Anterior cingulate cortex (tissue), 58 donors: ENCODE data around the gene OR6B2.

Experiments used
- DNase-seq, 58 donors: peaks; one replicate each; lab custom pipeline; 2025; lab: John Stamatoyannopoulos, UW

OR6B2 gene

GRCh38 chr2:240043279-240043989, 13.2 kb upstream of the OR6B2 start:
- no peak for DNase-seq

DNA sequence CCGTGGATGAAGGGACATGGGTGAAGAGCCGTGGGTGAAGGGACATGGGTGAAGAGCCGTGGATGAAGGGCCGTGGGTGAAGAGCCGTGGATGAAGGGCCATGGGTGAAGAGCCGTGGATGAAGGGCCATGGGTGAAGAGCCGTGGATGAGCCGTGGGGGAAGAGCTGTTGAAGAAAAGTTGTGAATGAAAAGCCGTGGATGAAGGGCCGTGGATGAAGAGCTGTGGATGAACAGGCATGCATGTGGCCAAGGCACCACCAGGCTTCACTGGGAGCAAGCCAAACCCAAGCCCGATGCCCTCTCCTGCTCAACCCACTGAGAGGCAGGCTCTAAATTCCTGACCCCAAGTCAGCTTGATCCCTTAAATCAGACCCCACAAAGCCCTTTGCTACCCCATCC, 12.5 kb upstream of the OR6B2 start:
- DNase-seq = no peak

- DNase-seq = no peak
Observed at GRCh38 chr2:240041363-240041762, 11.1 kb upstream of the OR6B2 start.

DNA sequence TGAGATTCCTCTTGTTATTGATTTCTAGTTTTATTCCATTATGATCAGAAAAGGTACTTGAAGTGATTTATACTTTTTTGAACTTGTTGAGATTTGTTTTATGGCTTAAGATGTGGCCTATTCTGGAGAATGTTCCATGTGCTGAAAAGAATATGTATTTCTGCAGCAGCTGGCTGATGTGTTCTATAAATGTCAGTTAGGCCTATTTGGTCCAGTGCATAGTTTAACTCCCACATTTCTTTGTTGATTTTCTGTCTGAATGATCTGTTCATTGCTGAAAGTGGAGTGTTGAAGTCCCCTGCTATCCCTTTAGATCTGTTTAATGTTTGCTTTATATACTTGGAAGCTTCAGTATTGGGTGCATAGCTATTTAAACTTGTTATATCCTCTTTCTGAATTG, 7.1 kb upstream of the OR6B2 start:
- DNase-seq = no peak

GRCh38 chr2:240033330-240033678, 3.1 kb upstream of the OR6B2 start:
- DNase-seq = no peak

DNA sequence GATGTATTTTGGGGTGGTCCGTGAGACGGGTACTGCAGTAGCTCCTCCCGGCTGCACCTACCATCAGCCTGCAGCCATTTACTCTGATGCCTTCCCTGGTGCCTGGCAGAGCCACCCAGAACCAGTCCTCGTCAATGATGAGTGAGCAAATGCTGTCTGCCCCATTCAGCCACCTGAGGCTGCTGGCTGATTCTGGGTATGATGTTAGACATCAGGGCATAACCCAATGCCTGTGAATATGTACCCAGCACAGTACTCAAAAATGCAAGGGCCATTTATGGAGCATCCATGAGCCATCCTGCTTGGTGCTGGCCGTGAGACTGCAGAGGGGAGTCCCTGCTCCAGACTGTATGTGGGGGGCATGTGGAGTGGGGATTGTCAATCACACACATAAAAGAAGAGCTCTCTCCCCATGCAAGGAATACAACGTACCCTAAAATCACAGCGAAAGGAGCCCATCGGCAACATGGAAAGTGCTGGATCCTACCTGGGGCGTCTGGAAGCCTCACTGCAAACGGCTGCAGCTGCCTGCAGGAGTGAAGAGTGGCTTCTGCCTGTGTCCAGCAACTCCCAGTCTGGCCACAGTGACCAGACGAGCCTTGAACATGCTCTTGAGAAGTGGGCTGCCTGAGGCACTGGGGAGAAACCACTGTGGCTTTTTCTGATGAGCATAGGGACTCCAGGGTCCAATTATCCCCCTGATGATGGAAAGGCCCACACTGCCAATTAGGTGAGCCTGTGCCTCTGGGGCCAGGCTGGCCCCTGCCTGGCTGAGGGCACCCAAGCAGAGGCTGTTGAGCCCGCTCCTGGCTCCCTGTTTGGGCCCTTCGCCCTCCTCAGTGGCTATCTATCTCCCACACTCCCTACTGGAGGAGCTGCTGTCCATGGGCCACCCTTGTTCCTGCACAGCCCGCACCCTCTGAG, 2.4 kb upstream of the OR6B2 start:
- no peak for DNase-seq

- DNase-seq = peak in 4 of 58 donors; percentile 25 to 50 (median 36)
Observed at GRCh38 chr2:240024766-240025165, 5.5 kb downstream of the OR6B2 start.

DNA sequence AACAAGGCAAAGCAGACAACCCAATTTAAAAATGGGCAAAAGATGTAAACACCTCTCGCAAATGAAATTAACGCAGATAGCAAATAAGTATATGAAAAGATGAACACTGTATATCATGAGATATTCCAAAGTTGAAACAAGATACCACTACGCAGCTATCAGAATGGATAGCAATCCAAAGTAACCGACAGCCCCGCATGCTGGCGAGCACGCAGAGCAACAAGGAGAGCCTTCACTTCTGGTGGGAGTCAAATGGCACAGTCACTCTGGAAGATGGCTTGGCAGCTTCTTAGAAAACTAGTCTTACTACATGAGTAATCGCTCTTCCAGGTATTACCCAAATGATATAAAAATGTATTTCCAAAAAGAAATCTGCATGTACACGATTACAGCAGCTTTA, 6.4 kb downstream of the OR6B2 start:
- DNase-seq = no peak

DNA sequence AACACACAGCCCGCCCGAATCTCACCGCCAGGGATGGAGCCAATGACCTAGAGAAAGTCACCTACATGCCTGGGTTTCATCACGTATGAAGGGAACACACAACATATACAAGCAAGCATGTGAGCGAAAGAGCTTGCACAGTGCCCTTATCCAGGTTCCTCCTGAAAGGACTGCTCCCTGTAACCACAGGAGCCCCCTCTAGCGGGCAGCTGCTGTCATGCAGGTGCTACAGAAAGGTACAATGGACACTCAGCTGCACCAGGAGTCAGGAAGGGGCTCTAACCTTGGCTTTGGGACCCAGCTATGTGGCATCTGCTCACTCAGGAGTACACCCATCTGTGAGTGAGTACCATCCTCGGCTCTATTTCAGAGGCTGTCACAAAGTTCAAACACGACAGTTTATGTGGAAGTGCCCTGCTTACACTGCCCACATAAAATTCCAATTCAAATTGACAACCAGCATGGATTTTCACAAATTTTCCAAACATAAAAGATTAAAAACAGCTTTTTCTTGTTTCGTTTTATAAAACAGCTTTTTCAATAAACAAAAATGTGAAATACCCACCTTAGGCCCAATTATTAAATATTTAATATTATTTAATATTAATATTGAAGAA, 8.6 kb downstream of the OR6B2 start:
- peak in 35 of 58 donors; percentile 7 to 75 (median 19) for DNase-seq

DNA sequence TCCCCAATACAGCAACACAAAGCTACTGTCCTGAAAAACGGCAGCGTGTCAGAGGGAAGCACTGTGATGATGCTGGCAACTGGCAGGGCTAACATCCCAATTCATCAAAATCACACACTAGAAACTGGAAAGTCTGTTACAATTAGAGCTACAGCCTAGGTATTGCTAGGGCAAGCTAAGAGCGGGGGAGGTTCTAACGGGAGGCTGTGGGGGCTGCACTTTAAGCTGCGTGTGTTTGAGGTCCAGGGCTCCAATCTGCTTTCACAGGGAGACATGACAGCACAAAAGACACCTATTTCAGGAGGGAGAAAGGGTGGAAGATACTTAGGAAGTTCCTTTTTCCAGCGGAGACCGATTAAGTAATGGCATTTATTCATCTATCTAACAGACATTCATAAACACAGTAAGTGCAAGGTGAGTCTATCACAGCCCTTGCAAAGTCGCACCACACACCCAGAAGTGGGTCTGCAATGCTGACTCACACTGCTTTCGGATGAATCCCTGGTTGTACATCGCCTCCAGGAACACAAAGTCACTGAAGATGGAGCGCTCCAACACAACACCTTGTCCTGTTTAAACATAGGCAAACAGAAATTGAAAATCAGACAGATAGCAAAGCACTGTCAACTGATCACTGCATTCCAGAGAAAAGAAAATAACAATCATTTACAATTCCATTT, 12.0 kb downstream of the OR6B2 start:
- DNase-seq = no peak

DNA sequence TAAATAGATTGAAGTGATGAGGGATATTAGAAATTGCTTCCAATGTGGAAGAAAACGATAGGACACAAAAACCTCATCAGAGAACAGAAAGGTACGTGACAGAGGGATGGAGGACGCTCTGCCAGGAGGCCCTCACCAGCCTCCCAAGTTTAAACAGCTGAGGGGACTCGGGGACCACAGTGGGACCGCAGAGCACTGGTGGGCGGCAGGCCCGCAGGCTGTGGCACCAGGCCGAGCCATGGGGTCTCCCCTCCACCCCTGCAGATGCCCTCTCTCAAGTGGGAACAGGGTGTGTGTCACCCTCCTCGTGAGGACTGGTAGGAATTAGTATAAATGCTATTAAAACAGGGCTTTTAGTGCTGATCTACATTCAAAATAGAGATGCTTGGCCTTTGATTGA, 15.9 kb downstream of the OR6B2 start:
- DNase-seq = no peak

- no peak for DNase-seq
Observed at GRCh38 chr2:240013343-240013742, 16.9 kb downstream of the OR6B2 start.

DNA sequence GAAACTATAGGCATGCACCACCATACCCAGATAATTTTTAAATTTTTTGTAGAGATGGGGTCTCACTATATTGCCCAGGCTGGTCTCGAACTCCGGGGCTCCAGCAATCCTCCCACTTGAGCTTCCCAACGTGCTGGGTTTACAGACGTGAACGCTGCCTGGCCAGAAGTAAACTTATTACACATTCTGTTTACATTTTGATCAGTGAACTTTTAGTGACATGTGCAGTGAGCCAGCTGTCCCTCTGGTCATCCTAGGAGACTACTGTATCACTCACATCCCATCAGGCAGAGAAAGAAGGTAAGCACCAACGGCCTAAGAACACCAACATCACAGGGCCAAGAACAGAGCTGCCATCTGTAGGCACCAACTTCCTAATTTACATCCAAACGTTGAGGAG, 27.2 kb downstream of the OR6B2 start:
- no peak for DNase-seq

- no peak for DNase-seq
Observed at GRCh38 chr2:240000671-240001070, 29.6 kb downstream of the OR6B2 start.

- DNase-seq = no peak
Observed at GRCh38 chr2:239997686-239998409, 32.4 kb downstream of the OR6B2 start.

DNA sequence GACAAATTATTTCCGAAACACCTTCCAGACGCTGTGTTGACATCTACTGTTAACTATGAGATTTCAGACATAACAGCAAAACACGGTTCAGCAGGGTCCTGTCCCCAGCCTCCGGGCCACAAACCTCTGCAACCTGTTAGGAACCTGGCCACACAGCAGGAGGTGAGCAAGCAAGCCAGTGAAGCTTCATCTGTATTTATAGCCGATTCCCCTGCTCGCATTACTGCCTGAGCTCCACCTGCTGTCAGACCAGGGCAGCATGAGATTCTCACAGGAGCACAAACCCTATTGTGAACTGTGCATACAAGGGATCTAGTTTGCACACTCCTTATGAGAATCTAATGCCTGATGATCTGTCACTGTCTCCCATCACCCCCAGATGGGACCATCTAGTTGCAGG, 36.1 kb downstream of the OR6B2 start:
- DNase-seq = peak in 1 of 58 donors; percentile 15

DNA sequence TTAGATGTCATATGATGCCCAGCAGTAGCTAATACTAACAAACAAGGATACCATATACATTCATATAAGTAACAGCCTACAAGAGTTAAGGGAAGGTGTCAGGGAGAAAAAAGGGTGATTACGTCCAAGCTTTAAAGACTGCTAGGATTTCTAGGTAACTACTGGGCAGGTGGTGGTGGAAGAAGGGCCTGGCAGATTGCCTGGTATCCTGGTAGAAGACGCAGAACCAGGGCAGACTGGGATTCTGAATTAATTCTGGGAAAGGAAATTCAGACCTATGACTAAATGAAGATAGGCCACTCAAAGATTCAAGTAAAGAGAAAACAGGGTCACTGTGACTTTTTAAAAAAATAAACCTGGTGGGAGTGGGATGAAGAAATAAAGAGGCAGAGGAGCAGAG, 36.9 kb downstream of the OR6B2 start:
- DNase-seq = no peak

- peak in 3 of 58 donors; percentile 7 to 67 (median 47) for DNase-seq
Observed at GRCh38 chr2:239991689-239992314, 38.4 kb downstream of the OR6B2 start.

- no peak for DNase-seq
Observed at GRCh38 chr2:239990966-239991365, 39.3 kb downstream of the OR6B2 start.

- no peak for DNase-seq
Observed at GRCh38 chr2:239985356-239985755, 44.9 kb downstream of the OR6B2 start.
